ENCODE results near the gene SERPINA10. TPM values are rescaled to one million over a fixed set of nuclear protein-coding genes. Genes with fewer than 3 reads are reported as not detected.

SERPINA10 gene
- total and polyA plus RNA-seq, 7 donors: 0.06 TPM; not detected in 6

DNA sequence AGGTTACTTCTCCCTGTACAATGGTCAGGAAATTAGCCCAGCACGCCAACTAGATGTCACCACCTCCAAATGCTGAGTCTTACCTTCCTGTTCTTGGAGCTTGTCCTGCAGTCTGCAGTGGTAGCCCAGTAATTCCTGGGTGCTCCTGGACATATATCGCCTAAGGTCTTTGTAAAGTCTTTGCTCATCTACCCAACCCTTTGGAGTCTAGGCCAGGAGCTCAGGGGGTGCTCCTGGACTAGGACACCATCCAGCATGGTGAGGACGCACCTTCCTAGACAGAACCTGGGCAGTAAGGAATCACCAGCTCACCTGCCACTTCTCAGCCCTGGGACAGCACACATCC, 569 bp downstream of the SERPINA10 start:
- Histone ChIP-seq H3K27me3 (no peaks in the 10 kb centered on the region), H3K4me3 (no peak overlapping the region), H3K9me3 (no peaks in the 10 kb centered on the region), H3K36me3 (no peaks in the 10 kb centered on the region), H3K4me1 (no peaks in the 10 kb centered on the region), H3K27ac (no peak overlapping the region)
- TF ChIP-seq POLR2AphosphoS5 (IDR thresholded peaks at IDR 0.05) (no peak), EP300 (IDR thresholded peaks at IDR 0.05) (no peak), POLR2A (IDR thresholded peaks at IDR 0.05) (no peak)
- TF ChIP-seq, protein P1, sequence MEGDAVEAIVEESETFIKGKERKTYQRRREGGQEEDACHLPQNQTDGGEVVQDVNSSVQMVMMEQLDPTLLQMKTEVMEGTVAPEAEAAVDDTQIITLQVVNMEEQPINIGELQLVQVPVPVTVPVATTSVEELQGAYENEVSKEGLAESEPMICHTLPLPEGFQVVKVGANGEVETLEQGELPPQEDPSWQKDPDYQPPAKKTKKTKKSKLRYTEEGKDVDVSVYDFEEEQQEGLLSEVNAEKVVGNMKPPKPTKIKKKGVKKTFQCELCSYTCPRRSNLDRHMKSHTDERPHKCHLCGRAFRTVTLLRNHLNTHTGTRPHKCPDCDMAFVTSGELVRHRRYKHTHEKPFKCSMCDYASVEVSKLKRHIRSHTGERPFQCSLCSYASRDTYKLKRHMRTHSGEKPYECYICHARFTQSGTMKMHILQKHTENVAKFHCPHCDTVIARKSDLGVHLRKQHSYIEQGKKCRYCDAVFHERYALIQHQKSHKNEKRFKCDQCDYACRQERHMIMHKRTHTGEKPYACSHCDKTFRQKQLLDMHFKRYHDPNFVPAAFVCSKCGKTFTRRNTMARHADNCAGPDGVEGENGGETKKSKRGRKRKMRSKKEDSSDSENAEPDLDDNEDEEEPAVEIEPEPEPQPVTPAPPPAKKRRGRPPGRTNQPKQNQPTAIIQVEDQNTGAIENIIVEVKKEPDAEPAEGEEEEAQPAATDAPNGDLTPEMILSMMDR (IDR thresholded peaks at IDR 0.05): no peak
- 88% methylated on average over 3 of the region's 3 CpGs for whole genome bisulfite sequencing, 2 donors
- DNase-seq: no peak
- intact Hi-C loops (cut with DNase I): no loop called here

DNA sequence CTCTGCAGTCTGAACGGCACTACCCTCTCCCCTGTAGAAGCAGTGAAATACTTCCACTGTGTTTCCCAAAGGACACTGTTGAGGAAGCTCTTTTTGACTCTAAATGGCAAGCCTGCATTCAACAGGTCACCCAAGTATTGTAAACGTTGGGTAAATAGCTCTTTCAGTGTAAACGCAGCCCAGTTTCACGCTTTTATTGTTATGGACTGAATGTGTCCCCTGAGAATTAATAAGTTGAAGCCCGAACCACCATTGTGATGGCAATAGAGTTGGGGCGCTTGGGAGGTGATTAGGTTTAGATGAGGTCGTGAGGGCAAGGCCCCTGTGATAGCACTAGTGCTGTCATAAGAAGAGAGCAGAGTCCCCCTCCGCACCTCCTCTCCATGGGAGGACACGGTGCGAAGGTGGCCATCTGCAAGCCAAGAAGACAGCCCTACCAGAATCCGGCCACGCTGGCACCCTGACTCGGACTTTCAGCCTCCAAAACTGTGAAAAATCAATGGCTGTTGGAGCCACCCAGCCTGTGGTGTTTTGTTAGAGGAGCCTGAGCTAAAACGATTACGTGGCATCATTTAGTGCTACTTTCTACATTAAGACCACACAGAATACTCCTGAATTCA, 1.1 kb downstream of the SERPINA10 start:
- 86% methylated on average over 15 of the region's 15 CpGs for WGBS, 2 donors

DNA sequence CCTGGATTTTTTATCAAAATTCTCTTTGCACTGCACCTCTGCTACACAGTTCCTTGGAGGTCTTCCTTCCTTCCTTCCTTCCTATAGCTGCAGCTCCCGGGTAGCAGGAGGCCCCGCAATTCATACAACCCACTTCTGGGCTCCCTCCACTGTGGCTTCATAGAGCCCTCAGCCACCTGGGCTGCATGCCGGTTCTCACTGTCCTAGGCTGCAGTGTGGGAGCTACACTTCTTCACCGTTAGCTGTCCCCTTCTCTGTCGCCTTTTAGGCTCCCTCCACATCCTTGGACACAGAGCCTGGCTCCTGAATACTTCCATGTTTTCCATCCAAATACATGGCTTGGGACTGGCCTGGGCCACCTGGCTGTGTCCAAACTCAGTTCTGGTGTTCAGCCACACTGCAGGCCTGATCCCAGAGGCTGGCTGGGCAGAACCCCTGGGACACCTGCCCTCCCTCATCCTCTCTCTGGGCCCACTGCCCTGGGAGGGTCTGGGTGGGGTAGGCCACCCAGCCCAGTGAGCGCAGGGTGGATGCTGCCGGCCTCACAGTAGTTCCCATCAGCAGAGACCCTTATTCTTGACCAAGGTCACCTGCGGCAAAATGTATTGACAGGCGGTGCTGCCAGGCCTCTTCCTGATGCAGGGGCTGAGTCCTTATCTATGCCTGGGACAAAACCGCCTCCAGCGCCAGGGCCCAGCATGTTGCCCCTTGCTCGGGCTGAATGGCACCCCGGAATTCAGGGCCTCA, 1.7 kb downstream of the SERPINA10 start:
- H3K4me3 ChIP-seq: no peak overlapping the region
- 88 to 96% methylated on average over 13 of the region's 13 CpGs for WGBS, 2 donors
- H3K27ac ChIP-seq: no peak overlapping the region
- H3K9me3 ChIP-seq: no peaks in the 10 kb centered on the region
- intact Hi-C loops (cut with DNase I): no loop called here
- TF ChIP-seq EP300 (IDR thresholded peaks at IDR 0.05) (no peak), POLR2AphosphoS5 (IDR thresholded peaks at IDR 0.05) (no peak), POLR2A (IDR thresholded peaks at IDR 0.05) (no peak)
- TF ChIP-seq, protein P1 (IDR thresholded peaks at IDR 0.05): no peak
- H3K27me3 ChIP-seq: no peaks in the 10 kb centered on the region
- DNase-seq: no peak
- H3K36me3 ChIP-seq: no peaks in the 10 kb centered on the region
- H3K4me1 ChIP-seq: no peaks in the 10 kb centered on the region

More for the DNA sequence above, 1.1 kb downstream of the SERPINA10 start:
- TF ChIP-seq EP300 (IDR thresholded peaks at IDR 0.05) (no peak), POLR2A (IDR thresholded peaks at IDR 0.05) (no peak), POLR2AphosphoS5 (IDR thresholded peaks at IDR 0.05) (no peak)
- TF ChIP-seq, protein P1 (IDR thresholded peaks at IDR 0.05): no peak
- intact Hi-C loops (cut with DNase I): no loop called here
- no peak for DNase-seq
- no peak overlapping the region for H3K27ac ChIP-seq
- no peaks in the 10 kb centered on the region for H3K9me3 ChIP-seq
- no peaks in the 10 kb centered on the region for H3K4me1 ChIP-seq
- no peak overlapping the region for H3K4me3 ChIP-seq
- no peaks in the 10 kb centered on the region for H3K27me3 ChIP-seq
- no peaks in the 10 kb centered on the region for H3K36me3 ChIP-seq

DNA sequence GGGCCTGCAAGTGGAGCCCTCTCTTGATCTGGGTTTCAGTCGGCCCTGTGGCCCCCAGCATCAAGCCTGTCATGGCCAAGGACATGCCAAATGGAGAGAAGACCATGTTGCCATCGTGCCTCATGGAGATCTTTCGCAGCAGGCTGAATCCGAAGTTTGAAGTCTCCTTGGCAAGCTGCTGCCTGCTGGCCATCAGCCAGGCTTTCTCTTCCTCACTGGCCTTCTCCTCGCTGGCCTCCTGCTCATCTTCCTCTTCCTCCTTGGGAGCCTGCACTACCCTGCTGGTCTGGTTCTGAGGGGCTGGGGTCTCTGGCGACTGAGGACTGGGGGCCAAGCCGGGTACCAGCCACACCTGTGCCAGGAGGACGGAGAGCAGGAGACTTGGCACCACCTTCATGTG, 2.9 kb downstream of the SERPINA10 start:
- no peak for TF ChIP-seq EP300 (IDR thresholded peaks at IDR 0.05)
- TF ChIP-seq POLR2AphosphoS5 (IDR thresholded peaks at IDR 0.05): no peak
- TF ChIP-seq, protein P1 (IDR thresholded peaks at IDR 0.05): no peak
- TF ChIP-seq POLR2A (IDR thresholded peaks at IDR 0.05): no peak
- 85 to 86% methylated on average over 8 of the region's 8 CpGs for WGBS, 2 donors
- H3K9me3 ChIP-seq: no peaks in the 10 kb centered on the region
- no peak overlapping the region for H3K4me3 ChIP-seq
- H3K4me1 ChIP-seq: no peaks in the 10 kb centered on the region
- no peaks in the 10 kb centered on the region for H3K36me3 ChIP-seq
- DNase-seq: no peak
- no peak overlapping the region for H3K27ac ChIP-seq
- intact Hi-C loops (cut with DNase I): no loop called here
- no peaks in the 10 kb centered on the region for H3K27me3 ChIP-seq
